Fibroblast of skin of right biceps (primary cell): Measurements from ENCODE around the gene DCTN2.
"Not testable (repeated sequence)": the region's sequence is repeated elsewhere in the genome, so short reads cannot be mapped to it uniquely, and the experiment has no call there.

Experiments
- DNase-seq: peaks from one replicate; pipeline ENCODE4 v3.0.0-alpha.2; 2013

DCTN2 gene

GRCh38 chr12:57513677-57514076, 33.3 kb downstream of the DCTN2 start:
- DNase-seq, result not testable (repeated sequence)

GRCh38 chr12:57513266-57513665, 33.7 kb downstream of the DCTN2 start:
- DNase-seq, result no peak

GRCh38 chr12:57512665-57513064, 34.3 kb downstream of the DCTN2 start:
- DNase-seq, result no peak

- DNase-seq, result no peak
Measured at GRCh38 chr12:57511588-57512325, 35.2 kb downstream of the DCTN2 start.

- no peak for DNase-seq
Measured at GRCh38 chr12:57511161-57511560, 35.8 kb downstream of the DCTN2 start.

GRCh38 chr12:57507796-57508195, 39.2 kb downstream of the DCTN2 start:
- DNase-seq, result not testable (repeated sequence)

GRCh38 chr12:57506541-57506940, 40.5 kb downstream of the DCTN2 start:
- DNase-seq, result not testable (repeated sequence)

- DNase-seq, result not testable (repeated sequence)
Measured at GRCh38 chr12:57502311-57502969, 44.6 kb downstream of the DCTN2 start.

- DNase-seq, result no peak
Measured at GRCh38 chr12:57500213-57500612, 46.8 kb downstream of the DCTN2 start.

GRCh38 chr12:57498571-57498970, 48.4 kb downstream of the DCTN2 start:
- DNase-seq, result no peak

- DNase-seq, result no peak
Measured at GRCh38 chr12:57498132-57498502, 48.9 kb downstream of the DCTN2 start.

GRCh38 chr12:57497223-57498131, 49.5 kb downstream of the DCTN2 start:
- DNase-seq, result no peak

GRCh38 chr12:57496822-57497221, 50.2 kb downstream of the DCTN2 start:
- DNase-seq, result no peak

- not testable (repeated sequence) for DNase-seq
Measured at GRCh38 chr12:57495051-57495701, 51.8 kb downstream of the DCTN2 start.

- no peak for DNase-seq
Measured at GRCh38 chr12:57491393-57492280, 55.4 kb downstream of the DCTN2 start.

GRCh38 chr12:57490126-57490525, 56.9 kb downstream of the DCTN2 start:
- no peak for DNase-seq

GRCh38 chr12:57489157-57489641, 57.8 kb downstream of the DCTN2 start:
- peak; percentile 34 for DNase-seq

GRCh38 chr12:57488402-57489156, 58.4 kb downstream of the DCTN2 start:
- no peak for DNase-seq

- peak; percentile 98 for DNase-seq
Measured at GRCh38 chr12:57487597-57488401, 59.2 kb downstream of the DCTN2 start, which contains the start of gene MARS1. Gene MARS1, plus strand, starts transcription at chr12:57488068. Its CDS starts 23 bp downstream, at chr12:57488091.

GRCh38 chr12:57487055-57487596, 59.9 kb downstream of the DCTN2 start:
- DNase-seq, result no peak
